GM19239 (cell line): ENCODE measurements around the gene PDE4DIP.
"Not testable (repeated sequence)": the region's sequence is repeated elsewhere in the genome, so short reads cannot be mapped to it uniquely, and the experiment has no call there.

Experiments used
- DNase-seq: peaks from one replicate; pipeline ENCODE4 v3.0.0; 2011; ENCODE audit warnings: low spot score; ENCODE audit not compliant: insufficient read length
- FAIRE-seq: peaks from 2 replicates; lab custom pipeline; 2011; peaks lifted over from hg19 to GRCh38; lab: Jason Lieb, UNC

The PDE4DIP gene

GRCh38 chr1:148960212-148961000, 116.2 kb downstream of the PDE4DIP start:
- not testable (repeated sequence) for DNase-seq, FAIRE-seq

GRCh38 chr1:148962127-148962857, 118.1 kb downstream of the PDE4DIP start:
- not testable (repeated sequence) for DNase-seq, FAIRE-seq

- DNase-seq, result not testable (repeated sequence)
- peak; percentile 28 for FAIRE-seq
Measured at GRCh38 chr1:148966084-148966483, 121.9 kb downstream of the PDE4DIP start.

- FAIRE-seq, DNase-seq: not testable (repeated sequence)
Measured at GRCh38 chr1:148967580-148967979, 123.4 kb downstream of the PDE4DIP start.

GRCh38 chr1:148968682-148969081, 124.5 kb downstream of the PDE4DIP start:
- DNase-seq, FAIRE-seq: not testable (repeated sequence)

DNA sequence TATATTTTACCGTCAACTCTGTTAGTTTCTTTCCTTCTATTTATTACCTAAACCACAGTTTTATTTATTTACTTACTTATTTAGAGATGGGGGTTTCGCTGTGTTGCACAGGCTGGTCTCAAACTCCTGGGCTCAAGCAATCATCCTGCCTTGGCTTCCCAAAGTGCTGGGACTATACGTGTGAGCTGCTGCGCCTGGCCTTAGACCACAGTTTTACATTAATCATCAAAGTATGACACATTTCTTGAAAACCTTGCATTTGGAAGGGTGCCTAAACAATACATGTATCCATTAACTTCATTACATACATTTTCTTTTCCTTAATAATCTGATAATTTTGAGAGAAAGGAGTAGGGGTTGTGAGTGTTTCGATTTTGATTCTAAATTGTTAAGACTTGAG, 124.9 kb downstream of the PDE4DIP start:
- DNase-seq, FAIRE-seq: not testable (repeated sequence)

DNA sequence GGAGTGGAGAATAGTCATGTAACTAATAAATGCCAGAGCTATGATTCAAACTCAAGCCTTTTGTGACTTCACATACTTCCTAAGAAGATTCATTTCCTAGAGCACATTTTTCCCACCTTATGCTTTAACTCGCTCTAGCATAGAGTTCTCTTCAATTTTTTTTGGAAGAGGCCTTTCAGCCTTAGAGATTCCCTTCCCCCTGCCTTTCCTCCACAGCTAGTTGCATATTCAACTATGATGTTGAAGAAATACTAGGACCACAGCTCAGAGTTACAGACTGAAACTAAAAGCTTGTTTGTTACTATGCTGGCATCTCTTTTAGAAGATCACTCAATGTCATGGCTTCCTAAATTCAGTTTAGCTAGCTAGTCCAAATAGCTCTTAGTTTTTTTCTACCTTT, 131.2 kb downstream of the PDE4DIP start:
- DNase-seq, FAIRE-seq: not testable (repeated sequence)

DNA sequence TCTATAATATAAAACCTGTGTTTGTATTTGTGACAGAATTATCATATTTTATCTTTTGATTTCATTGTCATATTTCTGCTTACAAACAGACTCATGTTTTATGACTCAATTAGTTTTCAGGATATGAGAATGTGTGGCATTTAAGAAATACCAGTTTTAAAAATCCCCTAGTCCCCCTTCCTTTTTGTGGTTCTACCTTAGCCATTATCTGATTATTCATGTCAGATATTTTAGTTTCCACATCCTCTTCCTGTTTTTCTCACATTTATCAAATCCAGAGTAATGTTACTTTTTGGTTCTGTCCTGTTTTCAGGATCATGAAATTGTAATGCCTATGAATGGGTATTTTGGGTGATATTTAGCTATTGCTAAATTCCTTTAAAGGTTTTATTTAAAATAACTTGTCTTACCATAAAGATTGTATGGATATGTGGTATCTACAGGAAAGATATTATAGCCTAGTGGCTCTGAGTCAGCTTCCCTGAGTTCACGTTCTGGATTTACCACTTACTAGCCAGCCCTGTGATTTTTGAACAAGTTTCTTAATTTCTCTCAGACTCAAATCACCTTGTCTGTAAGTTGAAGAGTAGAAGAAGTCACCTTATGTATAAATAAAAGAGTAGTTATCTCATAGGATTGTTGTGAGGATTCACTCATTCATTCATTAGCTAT, 131.8 kb downstream of the PDE4DIP start:
- FAIRE-seq, result peak; percentile 74
- not testable (repeated sequence) for DNase-seq

DNA sequence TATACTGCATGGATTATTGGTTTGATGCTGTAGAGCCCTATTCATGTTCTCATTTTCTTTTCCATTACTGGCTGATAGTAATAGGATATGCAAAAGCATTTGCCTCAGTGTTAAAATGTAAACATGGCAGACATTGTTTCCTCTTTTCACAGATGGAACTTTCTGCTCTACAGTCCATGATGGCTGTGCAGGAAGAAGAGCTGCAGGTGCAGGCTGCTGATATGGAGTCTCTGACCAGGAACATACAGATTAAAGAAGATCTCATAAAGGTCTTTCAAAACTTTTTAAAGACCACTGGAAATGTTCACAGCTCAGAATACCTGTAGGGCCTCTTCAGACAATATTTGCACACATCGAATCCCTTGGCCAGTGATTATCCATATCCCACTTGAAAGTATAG, 133.6 kb downstream of the PDE4DIP start:
- not testable (repeated sequence) for DNase-seq, FAIRE-seq

DNA sequence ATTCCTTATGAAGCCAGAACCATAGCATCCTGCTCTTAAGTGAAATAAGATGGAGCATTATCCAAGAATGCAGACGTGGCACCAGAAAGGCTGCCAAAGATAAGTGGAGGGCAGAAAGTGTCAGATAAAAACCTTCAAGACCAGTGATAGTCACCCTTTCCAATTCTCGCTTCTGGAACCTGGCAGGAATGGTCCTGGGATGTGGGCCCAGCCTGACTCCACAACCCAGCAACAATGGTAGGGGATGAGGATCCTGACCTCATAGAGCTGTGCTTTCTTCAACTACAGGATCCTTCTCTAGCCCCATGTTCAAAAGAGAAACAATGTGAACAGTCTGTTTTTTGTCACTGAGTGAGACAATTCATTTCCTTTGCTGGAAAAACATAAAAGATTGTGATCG, 145.2 kb downstream of the PDE4DIP start:
- FAIRE-seq, DNase-seq: not testable (repeated sequence)

GRCh38 chr1:148990233-148990788, 146.1 kb downstream of the PDE4DIP start:
- not testable (repeated sequence) for FAIRE-seq, DNase-seq

GRCh38 chr1:148991818-148992217, 147.6 kb downstream of the PDE4DIP start:
- not testable (repeated sequence) for FAIRE-seq, DNase-seq

DNA sequence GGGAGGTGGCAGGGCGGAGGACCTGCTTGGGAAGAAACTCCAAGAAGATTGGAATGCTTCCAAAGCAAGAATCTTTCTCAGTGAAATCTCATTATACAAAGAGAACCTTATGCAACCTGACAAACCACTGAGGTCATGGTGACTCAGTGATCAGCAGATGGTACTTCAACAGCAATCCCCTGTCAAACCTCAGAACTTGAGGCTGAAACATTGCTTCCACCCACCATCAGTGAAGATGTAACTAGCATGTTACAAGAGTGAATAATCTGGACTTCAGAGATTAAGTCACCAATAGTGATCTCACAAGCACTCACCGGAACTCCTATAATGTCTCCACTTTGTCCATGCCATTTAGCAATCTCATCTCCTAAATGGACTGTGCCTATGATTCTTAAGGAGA, 148.1 kb downstream of the PDE4DIP start:
- DNase-seq, FAIRE-seq: not testable (repeated sequence)

DNA sequence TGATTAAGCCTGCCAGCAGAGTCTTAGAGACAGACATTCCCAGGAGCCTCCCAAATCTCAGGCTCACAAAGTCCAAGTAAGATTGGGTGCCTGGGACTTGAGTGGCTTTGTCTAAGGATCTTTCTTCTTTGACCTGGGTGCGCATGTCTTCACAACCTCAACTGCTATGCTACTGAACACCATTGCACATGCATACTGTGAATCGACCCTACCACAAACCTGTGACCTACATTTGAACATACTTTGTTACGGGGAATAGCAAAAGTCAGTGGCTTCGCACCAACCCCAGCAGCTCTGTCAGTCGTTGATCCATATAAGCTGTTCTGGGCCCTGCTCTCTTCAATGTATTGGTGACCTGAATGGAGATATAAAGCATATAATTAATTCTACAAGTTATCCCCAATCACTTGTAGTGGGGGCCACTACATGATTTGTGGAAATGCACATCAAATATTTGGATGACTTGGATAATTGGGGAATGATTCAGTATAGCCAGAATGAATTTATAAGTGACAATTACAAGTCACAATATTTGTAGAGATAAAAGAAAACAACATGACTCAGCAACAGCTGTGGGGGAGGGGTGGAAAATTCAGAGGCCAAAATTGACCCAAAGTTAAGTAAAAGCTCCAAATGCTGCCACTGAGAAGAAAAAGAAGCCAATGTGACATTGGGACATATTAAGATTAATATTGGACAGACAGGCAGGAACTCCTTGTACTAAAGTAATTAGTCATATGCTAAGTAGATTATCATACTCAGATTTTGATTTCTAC, 152.4 kb downstream of the PDE4DIP start:
- not testable (repeated sequence) for DNase-seq, FAIRE-seq

GRCh38 chr1:148997405-148997804, 153.2 kb downstream of the PDE4DIP start:
- not testable (repeated sequence) for DNase-seq, FAIRE-seq

DNA sequence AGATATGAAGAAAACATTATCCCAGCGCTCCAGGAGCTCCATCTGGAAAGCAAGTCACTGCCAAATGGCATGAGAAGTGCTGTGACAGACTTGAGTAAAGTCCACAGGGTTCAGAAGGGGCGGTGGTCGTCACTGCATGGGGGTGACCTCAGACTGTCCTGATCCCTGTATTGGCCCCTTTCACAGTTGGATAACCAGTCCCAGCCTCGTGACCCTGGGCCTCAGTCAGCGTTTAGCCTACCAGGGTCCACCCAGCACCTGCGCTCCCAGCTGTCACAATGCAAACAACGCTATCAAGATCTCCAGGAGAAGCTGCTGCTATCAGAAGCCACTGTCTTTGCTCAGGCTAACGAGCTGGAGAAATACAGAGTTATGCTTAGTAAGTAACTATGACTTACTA, 158.4 kb downstream of the PDE4DIP start:
- FAIRE-seq, DNase-seq: not testable (repeated sequence)

DNA sequence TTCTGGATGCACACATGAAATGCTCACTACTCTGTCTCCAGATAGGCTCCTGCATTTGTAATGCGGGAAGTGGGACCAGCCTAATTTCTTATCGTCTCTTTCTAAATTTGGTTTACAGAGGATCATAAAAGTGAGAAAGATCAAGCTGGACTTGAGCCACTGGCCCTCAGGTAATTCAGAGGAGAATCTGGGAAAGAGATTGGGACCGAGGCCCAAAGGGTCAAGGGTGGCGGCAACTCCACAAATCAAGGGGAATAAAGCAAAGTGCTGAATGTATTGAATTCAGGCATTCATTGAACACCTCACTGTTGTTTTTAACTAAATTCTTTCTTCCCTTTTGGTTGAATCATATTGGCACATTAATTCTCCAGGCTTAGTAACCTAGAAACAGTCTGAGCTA, 164.1 kb downstream of the PDE4DIP start:
- not testable (repeated sequence) for DNase-seq, FAIRE-seq

DNA sequence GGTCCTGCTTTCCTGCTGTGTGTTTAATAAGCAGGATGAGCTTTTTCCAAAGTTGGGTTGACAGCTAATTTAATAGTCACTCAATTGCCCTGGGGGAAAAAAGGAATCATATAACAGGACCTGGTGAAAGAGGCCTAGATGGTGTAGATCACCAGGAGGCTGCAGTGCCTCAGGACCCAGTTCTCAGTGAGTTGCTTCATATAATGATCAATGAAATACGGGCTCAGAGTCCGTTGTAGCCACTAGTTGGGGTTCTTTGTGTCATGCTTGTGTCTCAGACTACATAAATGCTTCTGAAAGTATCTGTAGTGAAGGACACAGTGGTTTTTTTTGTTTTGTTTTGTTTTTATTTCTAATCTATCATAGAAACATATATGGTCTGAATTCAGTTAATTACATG, 164.5 kb downstream of the PDE4DIP start:
- not testable (repeated sequence) for DNase-seq, FAIRE-seq

GRCh38 chr1:149009761-149010160, 165.5 kb downstream of the PDE4DIP start:
- DNase-seq, FAIRE-seq: not testable (repeated sequence)
